ENCODE results near the gene METTL14.
"Not testable (repeated sequence)": the region's sequence is repeated elsewhere in the genome, so short reads cannot be mapped to it uniquely, and the experiment has no call there.

The METTL14 gene

DNA sequence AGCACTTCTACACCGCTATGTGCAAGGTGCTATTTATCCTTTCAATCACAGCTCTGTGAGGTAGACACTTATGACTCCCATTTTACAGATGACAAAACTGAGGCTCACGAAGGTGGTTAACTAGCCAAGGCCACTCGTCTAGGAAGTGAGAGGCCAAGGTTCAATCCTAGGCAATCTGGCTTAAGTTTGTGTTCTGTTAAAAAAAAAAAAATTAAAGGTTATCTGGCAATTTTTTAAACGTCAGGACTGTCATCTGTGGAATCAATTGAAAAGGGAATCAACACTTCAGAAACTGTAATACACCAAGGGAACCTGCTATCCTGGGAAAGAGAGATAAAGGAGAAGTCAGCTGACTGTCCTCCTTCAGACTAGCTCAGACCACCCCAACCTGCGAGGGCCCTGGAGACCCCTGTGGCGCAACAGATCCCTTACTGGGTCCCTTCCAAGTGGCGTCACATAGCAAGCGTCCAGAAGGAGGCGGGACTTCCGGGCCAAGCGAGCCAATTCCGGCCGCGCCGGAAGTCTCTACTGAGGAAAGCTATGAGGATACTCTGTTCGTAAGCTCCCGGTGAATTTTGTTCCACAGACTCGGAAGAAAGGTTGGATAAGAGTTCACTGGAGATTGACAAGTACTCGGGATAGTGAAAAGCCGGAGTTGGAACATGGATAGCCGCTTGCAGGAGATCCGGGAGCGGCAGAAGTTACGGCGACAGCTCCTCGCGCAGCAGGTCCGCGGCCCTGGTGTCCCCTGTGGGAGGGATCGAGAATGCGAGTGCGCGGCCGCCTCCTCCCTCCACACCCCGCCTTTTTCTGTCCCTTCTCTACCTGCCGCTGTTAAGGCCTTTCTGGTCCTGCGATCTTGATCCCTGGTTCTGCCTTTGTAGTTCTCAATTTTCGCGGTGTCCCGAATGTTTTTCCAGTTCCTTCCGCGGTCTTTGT, at the start of gene METTL14:
Gene METTL14, plus strand, starts transcription at position 520 of the 939 bp plus-strand sequence. Its CDS starts 143 bp downstream, at position 663.
- in situ Hi-C loops (cut with MboI; ENCODE audit: low sequenced_read_pairs) = no loop called here

DNA sequence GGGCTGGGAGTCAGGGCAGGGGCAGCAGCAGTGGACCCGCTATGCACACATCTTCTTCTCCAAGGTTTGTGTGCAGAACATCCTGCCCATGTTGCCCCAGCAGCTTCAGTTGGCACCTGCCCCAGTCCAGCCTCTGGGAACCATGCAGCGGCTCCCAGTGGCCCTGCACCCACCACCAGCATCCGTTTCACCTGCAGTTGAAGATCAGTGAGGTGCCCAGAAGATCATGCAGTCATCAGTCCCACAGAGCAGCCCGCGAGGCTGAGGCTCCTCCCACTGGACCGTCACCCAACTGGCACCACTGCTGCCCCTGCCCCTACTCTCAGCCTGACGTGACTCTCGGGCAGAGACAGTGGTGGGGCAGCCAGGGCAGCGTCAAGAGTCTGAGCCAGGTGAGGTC, 49.1 kb upstream of the METTL14 start:
- in situ Hi-C loops (cut with MboI; ENCODE audit: low sequenced_read_pairs) = not testable (repeated sequence)

DNA sequence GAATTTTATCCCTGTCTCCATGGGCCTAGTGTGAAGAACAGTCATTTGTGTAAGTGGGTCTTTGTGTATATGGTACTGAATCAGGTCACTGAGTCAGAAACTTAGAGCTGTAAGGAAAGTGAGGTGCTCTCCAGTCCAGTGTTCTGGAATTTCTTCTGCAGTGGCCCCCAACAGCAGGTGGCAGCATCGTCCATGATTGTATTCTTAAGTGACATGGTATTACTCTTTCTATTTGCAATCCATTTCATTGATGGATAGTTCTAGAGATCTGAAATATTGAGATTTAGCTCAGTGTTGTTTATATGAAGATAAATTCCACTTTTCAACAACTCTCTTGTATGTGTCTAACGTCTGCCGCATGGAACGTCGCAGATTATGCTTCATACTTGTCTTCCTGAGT, 20.5 kb upstream of the METTL14 start:
- in situ Hi-C loops (cut with MboI; ENCODE audit: low sequenced_read_pairs) = not testable (repeated sequence)

DNA sequence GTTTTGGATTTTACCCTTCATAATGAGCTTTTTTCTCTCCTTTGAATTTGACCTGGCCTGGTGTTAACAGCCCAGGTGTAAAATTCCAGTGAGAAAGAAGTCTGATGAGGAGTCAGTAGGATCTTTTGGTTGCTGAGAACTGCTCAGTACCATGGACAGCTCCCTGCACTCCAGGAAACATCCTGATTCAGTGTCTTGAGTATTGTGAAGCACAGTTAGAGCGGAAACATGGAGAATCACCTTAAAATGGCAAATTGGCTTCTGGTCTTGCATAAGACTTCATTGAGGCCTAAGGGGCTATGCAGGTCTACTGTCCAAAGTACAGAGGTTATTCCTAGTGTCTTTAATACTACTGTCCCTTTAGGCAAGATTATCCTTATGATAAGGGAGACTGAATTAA, 16.0 kb upstream of the METTL14 start:
- in situ Hi-C loops (cut with MboI; ENCODE audit: low sequenced_read_pairs) = not testable (repeated sequence)

DNA sequence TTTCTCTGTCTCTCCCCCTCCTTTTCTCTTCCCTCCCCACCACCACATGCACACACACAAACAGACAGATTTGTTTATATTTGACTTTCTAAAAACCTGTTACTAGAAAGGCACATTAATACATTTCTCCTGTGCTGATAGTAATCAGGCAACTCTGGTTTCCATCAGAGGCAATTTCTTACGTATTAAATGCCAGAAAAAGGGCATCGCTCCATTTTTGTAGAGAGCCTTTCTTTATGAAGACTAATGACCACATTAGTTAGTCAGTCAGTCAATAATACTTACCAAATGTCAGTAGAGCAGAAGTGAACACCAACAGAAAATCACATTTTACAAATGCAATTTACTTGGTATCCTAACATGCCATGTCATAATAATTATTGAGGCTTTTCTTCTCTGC, 14.2 kb upstream of the METTL14 start:
- in situ Hi-C loops (cut with MboI; ENCODE audit: low sequenced_read_pairs) = not testable (repeated sequence)

DNA sequence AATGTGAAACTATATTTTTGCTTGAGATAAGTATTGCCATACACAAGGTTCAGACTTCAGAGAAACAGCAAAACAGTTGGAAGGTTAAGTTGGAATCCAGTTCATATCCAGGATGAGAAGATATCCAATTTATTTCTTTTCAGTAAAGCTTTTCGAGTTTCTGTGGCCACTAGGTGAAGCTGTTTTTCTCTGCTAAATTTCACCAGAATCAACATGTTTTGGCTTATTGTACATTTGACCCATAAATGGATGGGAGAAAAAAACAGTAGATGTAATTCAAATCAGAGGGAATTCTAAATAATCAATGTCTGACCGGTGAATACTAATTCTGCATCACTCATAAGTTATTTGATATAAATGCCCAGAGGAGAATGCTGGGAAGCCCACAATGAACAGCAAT, 9.1 kb upstream of the METTL14 start:
- in situ Hi-C loops (cut with MboI; ENCODE audit: low sequenced_read_pairs) = no loop called here

DNA sequence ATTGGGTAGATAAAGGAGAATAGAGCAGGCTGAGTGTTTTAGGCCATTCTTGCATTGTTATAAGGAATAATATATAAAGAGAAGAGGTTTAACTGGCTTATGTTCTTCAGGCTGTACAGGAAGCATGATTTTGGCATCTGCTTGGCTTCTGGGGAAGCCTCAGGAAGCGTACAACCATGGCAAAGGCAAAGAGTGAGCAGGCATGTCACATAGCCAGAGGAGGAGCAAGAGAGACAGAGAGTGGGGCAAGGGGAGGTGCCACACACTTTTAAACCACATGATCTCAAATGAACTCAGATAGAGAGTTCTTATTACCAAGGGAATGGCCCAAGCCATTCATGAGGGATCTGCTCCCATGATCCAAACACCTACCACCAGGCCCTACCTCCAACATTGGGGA, 4.4 kb upstream of the METTL14 start:
- in situ Hi-C loops (cut with MboI; ENCODE audit: low sequenced_read_pairs) = no loop called here

DNA sequence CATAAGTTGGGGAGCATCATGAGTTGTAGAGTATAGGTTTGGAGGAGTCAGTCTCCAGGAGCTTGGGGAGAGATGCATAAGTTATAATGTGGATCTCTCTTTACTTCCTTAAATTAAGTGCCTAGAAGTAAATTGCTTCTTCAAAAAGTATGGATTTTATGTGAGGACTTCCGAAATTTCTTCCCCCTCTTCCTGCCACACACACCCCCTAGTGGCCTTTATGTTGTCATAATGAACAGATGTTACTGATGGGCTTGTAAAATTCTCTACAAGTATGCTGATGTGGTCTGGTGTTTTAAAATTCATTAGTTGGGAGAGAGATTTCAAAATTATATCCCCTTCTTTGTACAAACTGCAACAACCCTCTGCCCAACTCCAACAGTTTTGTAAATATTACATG, 2.3 kb upstream of the METTL14 start:
- in situ Hi-C loops (cut with MboI; ENCODE audit: low sequenced_read_pairs) = no loop called here

DNA sequence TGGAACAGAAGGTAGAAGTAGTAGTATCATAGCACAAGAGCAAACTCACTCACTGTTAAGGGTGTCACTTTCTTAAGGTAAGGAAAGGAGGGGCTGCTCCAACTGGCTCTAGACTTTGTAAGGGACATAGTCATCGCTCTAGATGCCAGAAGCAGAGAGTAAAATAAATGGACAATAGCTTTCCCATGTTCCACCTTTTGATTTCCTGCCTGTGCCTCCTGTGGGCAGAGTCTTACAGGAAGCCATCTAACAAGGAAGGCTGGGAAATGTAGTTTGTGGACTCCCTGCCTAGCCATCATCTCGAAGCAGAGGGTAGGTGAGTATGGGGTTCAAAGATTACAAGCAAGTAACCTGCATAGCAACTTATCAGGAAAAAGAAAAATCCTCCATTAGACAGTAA, 1.7 kb upstream of the METTL14 start:
- in situ Hi-C loops (cut with MboI; ENCODE audit: low sequenced_read_pairs) = no loop called here

DNA sequence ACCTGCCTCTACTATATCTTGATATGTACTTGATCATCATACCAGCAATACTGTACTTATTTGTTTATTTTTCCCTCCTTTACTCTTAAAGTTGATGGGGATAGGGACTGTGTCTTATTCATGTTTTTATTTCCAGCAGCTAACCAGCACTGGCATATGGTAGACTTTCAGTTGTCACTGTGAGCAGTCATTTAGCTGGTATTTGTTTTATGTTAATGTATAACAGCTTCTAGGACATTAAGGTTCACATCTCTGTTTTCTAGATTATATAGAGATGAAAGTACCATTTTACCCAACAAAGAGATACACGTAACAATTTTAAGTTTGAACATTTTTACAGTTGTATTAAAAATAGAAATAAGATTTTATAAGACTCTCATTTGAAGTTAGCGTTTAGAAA, 17.9 kb downstream of the METTL14 start:
- in situ Hi-C loops (cut with MboI; ENCODE audit: low sequenced_read_pairs) = no loop called here

DNA sequence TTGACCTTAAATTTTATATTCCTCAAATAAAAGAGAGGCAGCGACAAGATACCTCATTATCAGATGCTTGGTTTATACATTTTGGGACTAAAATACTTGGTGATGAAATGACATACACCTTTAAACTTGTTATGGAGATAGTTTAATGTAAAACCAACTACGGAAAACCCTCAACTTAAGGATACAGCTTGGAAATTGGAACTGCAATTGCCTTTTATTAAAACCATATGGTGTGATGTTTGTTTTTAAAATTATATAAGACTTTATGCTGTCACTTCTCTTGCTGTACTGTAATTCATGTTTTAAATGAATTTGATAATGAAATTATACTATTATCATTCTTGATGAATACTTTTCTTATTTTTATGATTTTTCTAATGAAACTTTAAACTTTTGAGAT, 25.9 kb downstream of the METTL14 start:
- in situ Hi-C loops (cut with MboI; ENCODE audit: low sequenced_read_pairs) = no loop called here

DNA sequence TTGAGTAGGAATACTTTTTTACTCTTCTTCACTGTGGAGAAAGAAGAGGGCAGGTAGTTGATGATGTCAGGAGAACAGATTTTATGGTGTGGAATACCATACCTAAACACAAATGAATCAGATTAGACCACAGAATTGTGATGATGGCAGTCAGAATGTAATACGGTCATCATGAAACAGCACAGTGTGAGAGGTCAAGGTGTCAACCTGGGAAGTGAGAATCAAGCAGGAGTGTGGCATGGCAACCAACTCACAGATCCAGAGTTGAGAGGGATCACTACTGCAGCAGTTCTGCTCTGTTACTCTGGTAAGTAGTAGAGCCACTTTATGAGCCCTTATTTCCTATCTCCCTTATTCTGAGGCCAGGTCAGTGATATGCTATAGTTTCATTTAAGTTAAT, 27.7 kb downstream of the METTL14 start:
- in situ Hi-C loops (cut with MboI; ENCODE audit: low sequenced_read_pairs) = no loop called here

DNA sequence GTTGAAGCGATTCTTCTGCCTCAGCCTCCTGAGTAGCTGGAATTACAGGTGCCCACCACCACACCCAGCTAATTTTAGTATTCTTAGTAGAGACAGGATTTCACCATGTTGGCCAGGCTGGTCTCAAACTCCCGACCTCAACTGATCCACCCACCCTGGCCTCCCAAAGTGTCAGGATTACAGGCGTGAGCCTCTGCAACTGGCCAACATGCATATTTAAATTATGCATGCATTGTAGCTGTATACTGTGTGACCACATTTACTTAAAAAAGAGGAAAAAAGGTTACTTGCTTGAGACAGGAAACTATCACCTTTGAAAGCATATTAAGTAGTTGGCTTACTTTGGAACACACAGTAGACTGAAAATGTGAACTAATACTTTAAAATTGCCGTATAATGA, 29.5 kb downstream of the METTL14 start:
- in situ Hi-C loops (cut with MboI; ENCODE audit: low sequenced_read_pairs) = no loop called here

DNA sequence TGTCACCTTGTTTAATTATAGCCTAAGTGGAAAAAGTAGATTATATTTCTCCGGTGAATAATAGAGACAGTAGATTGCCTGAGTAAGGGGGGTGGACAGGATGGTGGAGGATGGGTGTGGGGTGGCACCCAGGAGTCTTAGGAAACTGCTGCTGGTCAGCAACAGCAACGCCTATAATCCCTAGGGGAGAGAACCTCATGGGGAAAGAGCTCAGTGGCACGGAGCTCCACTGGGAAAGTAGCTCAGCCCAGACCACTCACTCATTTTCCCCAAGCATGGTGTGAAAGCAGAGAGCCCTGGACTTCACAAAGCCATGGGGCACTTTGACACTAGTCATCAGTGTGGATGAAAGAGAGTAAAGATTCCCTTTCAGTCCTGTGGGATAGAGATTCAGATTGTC, 31.1 kb downstream of the METTL14 start:
- in situ Hi-C loops (cut with MboI; ENCODE audit: low sequenced_read_pairs) = no loop called here

DNA sequence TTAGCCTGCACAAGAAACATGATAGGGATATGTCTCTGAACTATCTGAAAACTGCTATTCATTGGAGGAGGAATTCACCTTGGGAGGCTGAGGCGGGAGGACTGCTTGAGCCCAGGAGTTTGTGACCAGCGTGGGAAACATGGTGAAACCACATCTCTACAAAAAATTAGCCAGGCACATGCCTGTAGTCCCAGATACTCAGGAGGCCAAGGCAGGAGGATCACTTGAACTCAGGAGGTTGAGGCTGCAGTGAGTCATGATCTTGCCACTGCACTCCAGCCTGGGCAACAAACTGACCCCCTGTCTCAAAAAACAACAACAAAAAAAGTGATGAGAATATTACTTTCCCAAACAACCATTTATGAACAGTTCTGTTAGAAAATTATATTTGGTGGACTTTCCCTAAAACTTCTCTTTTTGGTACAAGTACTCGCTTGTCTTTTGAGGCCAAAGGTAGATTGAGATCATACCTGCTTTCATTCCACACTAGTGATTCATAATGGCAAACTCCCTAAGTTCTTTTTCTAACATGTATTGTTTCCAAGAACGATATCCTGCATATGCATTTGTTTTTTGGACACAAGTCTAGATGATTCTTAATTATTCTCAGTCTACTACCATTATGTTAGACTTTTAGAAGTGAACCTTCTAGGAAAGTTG, 33.4 kb downstream of the METTL14 start:
- in situ Hi-C loops (cut with MboI; ENCODE audit: low sequenced_read_pairs) = no loop called here

DNA sequence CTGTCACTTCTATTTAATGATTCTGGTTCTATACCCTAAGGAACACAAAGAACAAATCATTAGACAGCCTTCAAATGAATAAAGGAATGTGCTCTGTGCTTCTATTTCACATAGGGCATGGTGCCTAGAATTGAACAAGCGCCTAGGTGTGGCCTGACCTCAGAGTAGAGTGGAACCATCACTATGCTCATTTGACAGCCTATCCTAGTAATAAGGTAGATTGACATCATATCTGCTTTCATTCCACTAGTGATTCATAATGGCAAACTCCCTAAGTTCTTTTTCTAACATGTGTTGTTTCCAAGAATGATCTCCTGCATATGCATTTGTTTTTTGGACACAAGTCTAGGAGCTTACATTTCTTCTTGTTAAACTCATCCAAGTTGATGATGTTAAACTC, 36.6 kb downstream of the METTL14 start:
- in situ Hi-C loops (cut with MboI; ENCODE audit: low sequenced_read_pairs) = no loop called here

DNA sequence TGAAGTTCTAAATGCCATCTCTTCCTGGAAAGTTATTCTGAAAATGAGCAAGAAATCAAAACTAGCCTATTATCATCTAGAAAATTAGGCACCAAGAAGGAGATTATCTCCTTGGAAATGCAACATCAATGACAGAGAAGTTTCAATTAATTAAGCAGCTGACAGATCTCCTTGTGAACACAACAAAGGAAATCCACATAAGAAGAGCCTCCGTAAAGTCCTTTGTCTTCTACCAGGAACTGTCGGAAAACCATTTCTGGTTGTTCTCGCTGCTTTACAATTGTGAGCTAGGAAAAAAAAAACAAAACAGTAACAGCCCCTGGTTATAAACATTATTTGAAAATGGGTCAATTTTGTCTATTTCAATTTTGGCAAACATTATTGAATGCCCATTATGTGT, 38.2 kb downstream of the METTL14 start:
- in situ Hi-C loops (cut with MboI; ENCODE audit: low sequenced_read_pairs) = no loop called here

DNA sequence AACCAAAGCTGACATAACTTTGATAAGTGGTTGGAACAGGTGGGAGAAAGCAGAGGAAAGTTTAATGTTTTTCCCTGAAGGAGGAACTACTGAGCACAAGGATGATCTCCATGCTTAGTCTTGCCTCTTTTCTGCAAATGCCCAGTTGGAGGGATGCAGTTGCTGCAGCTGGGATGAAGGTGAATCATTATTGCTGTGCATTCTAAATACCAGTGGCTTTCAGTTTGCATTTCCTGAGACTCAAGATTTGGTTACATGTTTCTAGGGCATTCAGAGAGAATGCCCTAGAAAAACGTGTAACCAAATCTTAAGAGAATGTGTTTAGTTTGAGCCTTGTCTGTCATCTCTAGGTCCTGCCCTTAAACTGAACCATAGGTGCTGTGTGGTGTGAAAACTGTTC, 42.2 kb downstream of the METTL14 start:
- in situ Hi-C loops (cut with MboI; ENCODE audit: low sequenced_read_pairs) = no loop called here

DNA sequence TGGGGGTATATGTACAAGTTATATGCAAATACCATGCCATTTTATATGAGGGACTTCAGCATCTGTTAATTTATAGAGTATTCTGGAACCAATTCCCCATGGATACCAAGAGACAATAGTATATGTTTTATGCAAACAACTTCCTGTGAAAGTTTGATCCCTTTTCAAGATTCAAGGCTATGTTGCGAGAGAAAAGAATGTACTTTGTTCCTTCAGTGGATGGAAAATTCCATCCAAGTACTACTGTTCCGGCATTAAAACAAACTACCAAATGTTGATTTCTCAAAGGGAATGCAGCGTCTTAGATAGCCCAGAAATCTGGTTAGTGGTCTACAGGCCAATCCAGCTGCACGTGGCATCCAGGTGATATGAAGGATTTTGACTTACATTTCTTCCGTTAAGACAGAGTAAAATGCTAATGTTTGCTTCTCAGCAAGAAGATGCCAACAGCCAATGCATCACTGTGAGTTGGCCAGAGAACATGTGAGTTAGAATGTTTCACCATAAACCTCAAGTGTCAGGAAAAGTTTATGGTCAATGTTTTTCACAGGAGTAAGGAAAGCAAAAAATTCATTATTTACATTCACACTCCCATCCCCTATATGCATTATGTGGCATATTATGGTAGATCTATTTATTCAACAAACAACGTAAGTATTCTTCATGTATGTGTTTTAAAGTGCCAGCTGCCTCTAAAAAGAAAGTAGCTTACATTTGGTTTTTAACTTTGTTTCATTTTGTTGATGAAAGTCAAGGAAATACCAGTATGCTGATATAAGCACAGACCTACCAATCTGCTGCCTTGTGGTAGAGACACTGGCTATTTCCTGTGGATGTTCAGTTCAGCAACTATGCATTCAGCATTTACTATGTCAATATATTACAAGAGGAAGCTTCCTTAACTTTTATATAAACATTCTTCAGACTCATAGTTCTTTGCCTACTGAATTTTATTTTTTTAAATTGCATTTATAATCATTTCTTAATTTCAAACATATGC, 44.4 kb downstream of the METTL14 start:
- in situ Hi-C loops (cut with MboI; ENCODE audit: low sequenced_read_pairs) = no loop called here

DNA sequence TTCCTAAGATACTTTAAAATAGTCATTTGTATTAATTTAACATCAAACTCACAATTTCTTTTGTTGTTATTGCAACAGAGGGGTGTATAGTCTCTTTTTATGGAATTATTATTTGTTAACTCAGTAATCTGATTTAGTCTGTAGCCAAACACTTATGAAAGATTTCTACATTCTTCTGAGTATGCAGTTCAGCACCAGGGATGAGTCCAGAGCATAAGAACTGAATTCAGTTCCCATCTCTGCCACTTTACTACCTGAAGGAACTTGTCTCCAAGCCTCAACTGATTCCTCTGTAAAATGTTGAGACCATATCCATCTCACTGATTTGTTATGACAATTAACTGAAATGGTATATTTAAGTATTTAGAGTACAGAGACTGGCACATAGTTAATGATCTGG, 45.5 kb downstream of the METTL14 start:
- in situ Hi-C loops (cut with MboI; ENCODE audit: low sequenced_read_pairs) = no loop called here
